Trophoblast cell (in vitro differentiated cells and primary cell): ENCODE measurements around the gene FLG.

ENCODE experiments used
- DNase-seq, 2 donors: peaks; one replicate each; pipeline ENCODE4 v3.0.0-alpha.2; 2016
- H2AFZ ChIP-seq: 2 replicates; pipeline ENCODE4 v1.6.1; 2013; ENCODE audit warnings: low read length, moderate library complexity, mild to moderate bottlenecking; ENCODE audit not compliant: insufficient read depth, poor library complexity
- H2AK5ac ChIP-seq: 2 replicates; pipeline ENCODE4 v1.6.1; 2013; ENCODE audit warnings: mild to moderate bottlenecking, low read length
- H2BK120ac ChIP-seq: 2 replicates; pipeline ENCODE4 v1.6.1; 2013; ENCODE audit warnings: low read length, mild to moderate bottlenecking, moderate library complexity; ENCODE audit not compliant: insufficient read depth, poor library complexity
- H2BK12ac ChIP-seq: 2 replicates; pipeline ENCODE4 v1.6.1; 2013; ENCODE audit warnings: mild to moderate bottlenecking, low read length, moderate library complexity
- H2BK5ac ChIP-seq: 2 replicates; pipeline ENCODE4 v1.6.1; 2013; ENCODE audit warnings: low read length, low read depth, moderate library complexity, mild to moderate bottlenecking; ENCODE audit not compliant: poor library complexity
- H3K14ac ChIP-seq: 2 replicates; pipeline ENCODE4 v1.6.1; 2013; ENCODE audit warnings: mild to moderate bottlenecking, low read length
- H3K18ac ChIP-seq: 2 replicates; pipeline ENCODE4 v1.6.1; 2013; ENCODE audit warnings: mild to moderate bottlenecking, low read length
- H3K23ac ChIP-seq: 2 replicates; pipeline ENCODE4 v1.6.1; 2013; ENCODE audit warnings: low read length
- H3K27ac ChIP-seq: 2 replicates; pipeline ENCODE4 v1.5.1; 2013; ENCODE audit warnings: low read depth, mild to moderate bottlenecking, inconsistent platforms, low read length, moderate library complexity
- H3K27me3 ChIP-seq: 2 replicates; pipeline ENCODE4 v1.6.1; 2013; ENCODE audit warnings: inconsistent platforms, mild to moderate bottlenecking, low read length, moderate library complexity; ENCODE audit not compliant: insufficient read depth
- H3K36me3 ChIP-seq, 2 experiments: 1 replicate in 1 of 2; 2 replicates in 1 of 2; pipeline ENCODE4 v1.6.1; 2013; ENCODE audit warnings: low read length in 2 of 2, mild to moderate bottlenecking in 2 of 2, moderate library complexity in 1 of 2; ENCODE audit not compliant: insufficient read depth in 2 of 2, control insufficient read depth in 1 of 2
- H3K4ac ChIP-seq: 2 replicates; pipeline ENCODE4 v1.6.1; 2013; ENCODE audit warnings: low read depth, mild to moderate bottlenecking, low read length, moderate library complexity
- H3K4me1 ChIP-seq, 2 experiments: 1 replicate in 1 of 2; 2 replicates in 1 of 2; pipeline ENCODE4 v1.6.1; 2013; ENCODE audit warnings: low read length in 2 of 2, mild to moderate bottlenecking in 2 of 2, moderate library complexity in 1 of 2; ENCODE audit not compliant: insufficient read depth in 2 of 2, control insufficient read depth in 1 of 2
- H3K4me2 ChIP-seq: 2 replicates; pipeline ENCODE4 v1.6.1; 2013; ENCODE audit warnings: inconsistent platforms, mild to moderate bottlenecking, low read length, moderate library complexity
- H3K4me3 ChIP-seq: 2 replicates; pipeline ENCODE4 v1.5.1; 2013; ENCODE audit warnings: mild to moderate bottlenecking, low read depth, low read length, inconsistent platforms
- H3K79me1 ChIP-seq: one replicate; pipeline ENCODE4 v1.6.1; 2013; ENCODE audit warnings: low read length
- H3K79me2 ChIP-seq: 2 replicates; pipeline ENCODE4 v1.6.1; 2013; ENCODE audit warnings: low read length, mild to moderate bottlenecking; ENCODE audit not compliant: control insufficient read depth, insufficient read depth, poor library complexity
- H3K9ac ChIP-seq: 2 replicates; pipeline ENCODE4 v1.6.1; 2013; ENCODE audit warnings: mild to moderate bottlenecking, low read length
- H3K9me3 ChIP-seq: 2 replicates; pipeline ENCODE4 v1.6.1; 2013; ENCODE audit warnings: low read depth, mild to moderate bottlenecking, control low read depth, inconsistent platforms, low read length; ENCODE audit not compliant: insufficient read depth
- H4K12ac ChIP-seq: 2 replicates; pipeline ENCODE4 v1.6.1; 2013; ENCODE audit warnings: low read depth, mild to moderate bottlenecking, low read length, moderate library complexity
- H4K8ac ChIP-seq: 2 replicates; pipeline ENCODE4 v1.6.1; 2013; ENCODE audit warnings: low read depth, mild to moderate bottlenecking, low read length, moderate library complexity
- H4K91ac ChIP-seq: one replicate; pipeline ENCODE4 v1.6.1; 2013; ENCODE audit warnings: low read depth, mild to moderate bottlenecking, low read length, moderate library complexity
- WGBS: extraction: QIAGEN DNeasy Blood & Tissue Kit; methylation state at CpG from one replicate; pipeline ENCODE4 v1.1.7; 2013; ENCODE audit warnings: missing lambda C conversion rate; ENCODE audit not compliant: insufficient read length, insufficient coverage; ENCODE audit errors: extremely low coverage; 5-methylcytosine and 5-hydroxymethylcytosine counted together

The FLG gene

DNA sequence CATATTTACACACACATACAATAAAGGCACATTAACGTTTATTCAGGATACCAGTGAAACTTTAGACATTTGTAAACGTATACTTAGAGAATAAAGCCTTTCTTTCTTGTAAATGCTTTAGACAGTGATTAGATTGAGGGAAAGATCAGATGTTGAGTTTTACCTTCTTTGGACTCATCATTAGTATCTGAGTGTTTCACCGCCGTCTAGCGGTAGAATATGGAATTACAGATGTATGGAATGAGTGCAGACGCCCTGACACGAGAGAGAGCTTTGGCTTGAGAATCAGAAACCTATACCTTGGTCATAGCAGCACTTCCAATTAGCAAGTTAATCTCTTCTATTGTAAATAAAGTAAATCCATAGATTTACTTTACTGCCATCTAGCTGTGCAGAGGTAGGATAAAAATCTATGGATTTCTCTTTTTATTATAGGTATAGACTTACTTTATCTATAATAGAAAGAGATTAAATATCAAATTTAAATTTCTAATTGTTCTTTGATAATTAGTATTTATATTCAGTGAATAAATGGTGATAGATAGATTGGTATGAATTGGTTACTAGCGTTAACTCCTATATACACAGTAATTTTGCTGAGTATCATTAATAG lies 22.2 kb upstream of the FLG start:
- Histone ChIP-seq H3K9me3 (peaks cover 15% of the 10 kb centered on the region), H3K79me2 (no peaks in the 10 kb centered on the region), H3K79me1 (no peaks in the 10 kb centered on the region), H2BK12ac (no peak overlapping the region), H3K14ac (no peak overlapping the region), H2AFZ (no peak overlapping the region), H3K23ac (no peak overlapping the region), H3K36me3 (no peaks in the 10 kb centered on the region), H3K27me3 (no peaks in the 10 kb centered on the region), H3K4me2 (no peak overlapping the region), H2BK5ac (no peak overlapping the region), H4K12ac (no peak overlapping the region), H2BK120ac (no peak overlapping the region), H3K27ac (no peak overlapping the region), H3K18ac (no peak overlapping the region), H3K4ac (no peak overlapping the region), H2AK5ac (no peak overlapping the region), H3K9ac (no peak overlapping the region), H4K91ac (no peak overlapping the region), H3K4me1 (no peaks in the 10 kb centered on the region), H3K4me3 (no peak overlapping the region), H4K8ac (no peak overlapping the region)
- DNase-seq, result peak; percentile 60 to 92
- no CpG with 5 or more reads among the region's 8 CpGs for WGBS

DNA sequence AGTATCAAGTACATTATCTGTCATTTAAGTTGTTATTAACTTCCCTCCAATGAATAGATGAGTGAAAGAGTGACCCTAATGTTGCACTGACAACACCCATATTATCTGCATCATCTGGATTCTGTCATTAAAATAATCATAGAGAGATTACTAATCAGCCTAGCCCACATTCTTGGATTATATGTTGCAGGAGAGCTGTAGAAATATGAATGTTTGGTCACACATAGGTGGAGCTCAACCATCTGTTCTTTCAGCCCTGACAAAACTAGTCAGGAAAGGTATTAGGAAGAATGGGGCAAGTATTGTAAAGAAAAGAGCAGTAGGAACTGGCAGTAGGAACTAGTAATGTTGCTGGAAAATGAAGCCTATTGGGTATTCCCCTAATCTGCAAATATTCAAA lies 19.4 kb upstream of the FLG start:
- no peak overlapping the region for H3K9ac ChIP-seq
- no peaks in the 10 kb centered on the region for H3K4me1 ChIP-seq
- no peak overlapping the region for H2BK12ac ChIP-seq
- H3K4me2 ChIP-seq, result no peak overlapping the region
- no peak overlapping the region for H4K8ac ChIP-seq
- H2AFZ ChIP-seq, result no peak overlapping the region
- H3K4ac ChIP-seq, result no peak overlapping the region
- H3K27me3 ChIP-seq, result no peaks in the 10 kb centered on the region
- H3K36me3 ChIP-seq, result no peaks in the 10 kb centered on the region
- H4K91ac ChIP-seq, result no peak overlapping the region
- no peak overlapping the region for H3K4me3 ChIP-seq
- no peaks in the 10 kb centered on the region for H3K79me1 ChIP-seq
- no peak overlapping the region for H3K27ac ChIP-seq
- H3K9me3 ChIP-seq, result no peaks in the 10 kb centered on the region
- H2AK5ac ChIP-seq, result no peak overlapping the region
- no peak for DNase-seq
- H3K18ac ChIP-seq, result no peak overlapping the region
- no peak overlapping the region for H2BK120ac ChIP-seq
- no peak overlapping the region for H3K14ac ChIP-seq
- no peak overlapping the region for H4K12ac ChIP-seq
- no peaks in the 10 kb centered on the region for H3K79me2 ChIP-seq
- H3K23ac ChIP-seq, result no peak overlapping the region
- no peak overlapping the region for H2BK5ac ChIP-seq

DNA sequence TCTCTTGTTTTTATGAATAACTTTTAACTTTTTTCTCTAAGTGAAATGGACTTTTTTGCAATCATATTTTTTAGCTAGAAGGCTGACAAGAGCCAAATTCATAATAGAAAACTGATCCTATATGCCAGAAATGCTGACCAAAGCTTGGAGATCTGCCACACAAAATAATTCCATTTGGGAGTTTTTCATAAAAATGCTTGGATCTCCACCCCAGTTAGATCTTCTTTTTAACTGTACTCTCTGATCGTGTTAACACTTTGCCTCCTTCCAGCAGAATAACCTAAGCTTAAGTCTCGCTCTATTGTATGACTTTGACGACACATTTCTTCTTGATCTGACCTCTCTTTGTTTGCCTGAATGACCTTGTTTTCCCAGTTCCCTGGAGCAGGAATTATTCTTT lies 18.0 kb upstream of the FLG start:
- H4K12ac ChIP-seq, result no peak overlapping the region
- no peaks in the 10 kb centered on the region for H3K79me2 ChIP-seq
- H3K36me3 ChIP-seq, result no peaks in the 10 kb centered on the region
- H4K8ac ChIP-seq, result no peak overlapping the region
- H3K79me1 ChIP-seq, result no peaks in the 10 kb centered on the region
- no peak overlapping the region for H3K9ac ChIP-seq
- H2AFZ ChIP-seq, result no peak overlapping the region
- no peaks in the 10 kb centered on the region for H3K27me3 ChIP-seq
- no peak overlapping the region for H3K23ac ChIP-seq
- DNase-seq, result no peak
- H3K18ac ChIP-seq, result no peak overlapping the region
- no peak overlapping the region for H3K4me2 ChIP-seq
- no peak overlapping the region for H2AK5ac ChIP-seq
- no peak overlapping the region for H4K91ac ChIP-seq
- no CpG with 5 or more reads among the region's 3 CpGs for WGBS
- H3K4me3 ChIP-seq, result no peak overlapping the region
- H3K4me1 ChIP-seq, result no peaks in the 10 kb centered on the region
- no peak overlapping the region for H3K27ac ChIP-seq
- H3K14ac ChIP-seq, result no peak overlapping the region
- no peaks in the 10 kb centered on the region for H3K9me3 ChIP-seq
- H2BK12ac ChIP-seq, result no peak overlapping the region
- H3K4ac ChIP-seq, result no peak overlapping the region
- no peak overlapping the region for H2BK5ac ChIP-seq
- no peak overlapping the region for H2BK120ac ChIP-seq

DNA sequence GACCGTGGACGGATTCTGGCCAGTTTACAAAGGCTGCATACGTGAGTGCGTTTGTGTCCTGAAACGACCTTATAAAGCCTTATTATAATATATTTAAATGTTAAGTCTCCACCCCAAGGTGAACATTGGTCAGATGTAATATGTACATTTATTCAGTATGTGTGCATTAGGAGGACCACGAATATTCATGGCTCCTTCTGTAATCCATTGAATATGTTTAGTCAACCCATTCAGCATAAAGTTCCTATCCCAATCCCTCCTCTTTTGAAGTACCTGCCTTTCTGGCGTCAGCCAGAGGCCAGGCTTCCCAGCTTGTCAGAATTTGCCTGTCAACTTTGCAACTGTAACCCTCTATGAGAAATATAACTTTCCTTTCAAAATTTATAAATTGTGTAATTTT lies 10.4 kb upstream of the FLG start:
- no peak overlapping the region for H3K4ac ChIP-seq
- no peak overlapping the region for H4K8ac ChIP-seq
- no peak overlapping the region for H3K14ac ChIP-seq
- peaks cover 4% of the 10 kb centered on the region for H3K9me3 ChIP-seq
- no peak overlapping the region for H2AK5ac ChIP-seq
- H2AFZ ChIP-seq, result no peak overlapping the region
- no peaks in the 10 kb centered on the region for H3K27me3 ChIP-seq
- no peaks in the 10 kb centered on the region for H3K4me1 ChIP-seq
- DNase-seq, result no peak
- no peaks in the 10 kb centered on the region for H3K36me3 ChIP-seq
- no peak overlapping the region for H3K18ac ChIP-seq
- H3K9ac ChIP-seq, result no peak overlapping the region
- no peak overlapping the region for H4K12ac ChIP-seq
- no peak overlapping the region for H4K91ac ChIP-seq
- no peak overlapping the region for H2BK120ac ChIP-seq
- no peak overlapping the region for H2BK5ac ChIP-seq
- WGBS, result no CpG with 5 or more reads among the region's 7 CpGs
- H3K79me2 ChIP-seq, result no peaks in the 10 kb centered on the region
- no peak overlapping the region for H3K27ac ChIP-seq
- H3K79me1 ChIP-seq, result no peaks in the 10 kb centered on the region
- no peak overlapping the region for H3K4me2 ChIP-seq
- no peak overlapping the region for H3K23ac ChIP-seq
- no peak overlapping the region for H2BK12ac ChIP-seq
- no peak overlapping the region for H3K4me3 ChIP-seq
